NCI-H446 treated with DMSO at 0.1 percent for 48 hours (cell line): ENCODE results near the gene PDX1.

Source experiments
- DNase-seq: peaks from one replicate; lab custom pipeline; 2025; lab: John Stamatoyannopoulos, UW

Gene PDX1

DNA sequence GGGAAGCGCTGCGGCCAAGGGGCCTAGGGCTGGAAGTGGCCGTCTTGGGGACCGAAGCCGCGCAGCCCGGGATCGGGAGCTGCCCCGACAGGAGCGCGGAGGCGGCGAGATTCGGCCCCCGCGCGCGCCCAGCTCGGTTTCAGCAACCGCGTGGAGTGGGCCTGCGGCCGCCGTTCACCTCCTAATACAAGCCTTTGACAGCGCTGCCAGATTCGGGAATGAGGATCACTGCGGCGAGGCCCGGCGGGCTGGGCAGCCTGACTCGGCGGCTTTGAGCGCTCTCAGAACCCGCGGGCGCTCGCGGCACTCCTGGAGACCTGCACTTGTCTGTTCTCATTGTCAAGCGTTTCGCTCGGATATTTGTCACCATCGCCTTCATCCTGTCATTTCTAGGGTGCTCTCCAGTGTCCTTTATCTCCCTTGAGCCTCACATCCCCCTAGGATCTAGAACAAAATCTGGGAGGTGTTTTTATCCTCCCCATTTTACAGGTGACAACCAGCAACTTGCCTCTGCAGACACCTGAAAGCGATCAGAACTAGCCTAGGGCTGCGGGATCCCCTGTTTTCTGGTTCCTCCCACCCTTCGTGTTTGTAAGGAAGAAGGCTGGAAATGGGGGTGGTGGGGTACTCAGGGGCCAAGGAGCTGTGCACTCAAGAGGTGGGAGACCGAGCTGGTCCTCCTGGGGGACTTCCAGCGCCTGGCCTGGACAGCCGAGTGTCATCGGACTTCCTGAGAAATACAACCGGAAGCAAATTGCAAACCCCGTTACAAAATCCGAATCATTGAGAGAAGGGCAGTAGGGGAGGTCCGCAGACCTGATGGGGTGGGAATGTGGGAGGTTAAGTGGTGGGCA lies 50.8 kb downstream of the PDX1 start:
- no peak for DNase-seq

- no peak for DNase-seq
Observed at GRCh38 chr13:27971236-27971645, 51.4 kb downstream of the PDX1 start.

- no peak for DNase-seq
Observed at GRCh38 chr13:27971776-27972477, 52.1 kb downstream of the PDX1 start.

DNA sequence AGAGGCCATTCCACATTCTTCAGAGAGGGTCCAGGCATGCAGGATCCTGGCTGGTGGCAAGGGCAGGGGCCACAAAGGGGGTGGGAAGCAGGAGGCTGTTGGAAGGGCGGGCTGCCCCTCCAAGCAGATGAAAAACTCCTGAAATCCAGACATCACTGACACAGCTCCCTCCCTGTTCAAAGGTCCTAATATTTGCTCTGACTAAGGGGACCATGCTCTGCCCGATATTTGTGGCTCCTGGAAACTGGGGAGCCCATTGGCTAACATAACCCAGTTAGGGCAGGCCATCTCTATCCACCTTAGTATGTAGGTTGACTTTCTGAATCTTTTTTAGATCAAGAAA lies 52.6 kb downstream of the PDX1 start:
- no peak for DNase-seq

- DNase-seq, result no peak
Observed at GRCh38 chr13:27973291-27973690, 53.5 kb downstream of the PDX1 start.

GRCh38 chr13:27973961-27974662 lies 54.3 kb downstream of the PDX1 start:
- DNase-seq, result no peak
